Measurements from ENCODE around the gene CKMT2. TPM values are rescaled to one million over a fixed set of nuclear protein-coding genes. Genes with fewer than 3 reads are reported as not detected.

The CKMT2 gene
- total and polyA plus RNA-seq, 2 of the 4 experiments (the other 2 are of a cell fraction) = 0.21 to 0.36 TPM

DNA sequence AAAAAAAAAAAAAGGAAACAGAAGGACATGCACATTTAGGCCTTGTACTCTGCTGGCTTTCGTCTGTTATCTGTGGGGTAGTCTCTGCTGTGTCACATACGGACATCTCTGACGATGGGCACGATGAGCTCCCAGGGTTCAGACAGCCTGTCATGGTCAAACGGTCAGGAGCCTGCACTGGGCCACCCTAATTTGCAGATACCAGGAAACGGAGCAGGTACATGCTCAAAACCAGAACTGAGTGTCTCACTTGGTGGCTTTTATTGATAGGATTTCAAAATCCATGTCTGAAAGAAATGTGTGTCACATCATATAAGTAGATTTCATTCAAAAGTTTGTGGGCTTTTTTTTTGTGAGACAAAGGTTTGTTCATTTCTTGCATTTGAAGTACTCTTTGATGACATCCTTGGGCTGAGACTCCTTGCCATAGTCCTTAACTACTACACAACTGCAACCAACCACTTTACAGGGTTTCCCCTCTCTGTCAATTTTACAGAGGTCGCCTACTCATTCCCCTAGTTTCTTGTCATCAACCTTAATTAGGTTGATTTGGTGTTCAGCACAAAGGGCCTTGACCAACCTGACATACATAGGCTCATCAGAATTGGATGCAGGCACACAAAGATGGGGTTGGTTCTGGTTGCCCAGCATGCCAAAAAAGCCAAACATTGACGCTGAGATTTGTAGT is 9.0 kb downstream of the CKMT2 start:
- Histone ChIP-seq H3K9ac (ENCODE audit: low read depth, low read length) (no peak overlapping the region), H4K5ac (ENCODE audit: low read depth, low read length) (no peak overlapping the region), H3K4me2 (ENCODE audit: low read depth, low read length) (no peak overlapping the region), H3K27me3 (ENCODE audit: control insufficient read depth, insufficient read depth, low read length) (no peaks in the 10 kb centered on the region), H3K23ac (ENCODE audit: low read depth, low read length) (no peak overlapping the region), H3K36me3 (ENCODE audit: control insufficient read depth, insufficient read depth, low read length) (no peaks in the 10 kb centered on the region), H3K18ac (ENCODE audit: low read depth, low read length) (no peak overlapping the region), H3K9me3 (ENCODE audit: control insufficient read depth, insufficient read depth, low read length) (no peaks in the 10 kb centered on the region), H2AK5ac (ENCODE audit: low read depth, low read length) (no peak overlapping the region), H2BK5ac (ENCODE audit: low read depth, low read length, poor library complexity, severe bottlenecking) (no peak overlapping the region), H3K14ac (replicated peaks; ENCODE audit: low read depth, low read length) (no peak overlapping the region), H3K4ac (ENCODE audit: low read depth, low read length) (no peak overlapping the region), H2AFZ (replicated peaks; ENCODE audit: low read length, poor library complexity) (no peak overlapping the region), H2BK15ac (ENCODE audit: low read depth, low read length) (no peak overlapping the region), H2BK120ac (ENCODE audit: low read depth, low read length) (no peak overlapping the region), H4K91ac (ENCODE audit: insufficient read depth, low read depth, low read length) (no peak overlapping the region), H2AK9ac (replicated peaks; ENCODE audit: low read depth, low read length, poor library complexity) (no peak overlapping the region), H3K4me3 (ENCODE audit: insufficient read depth, low read depth, low read length) (no peak overlapping the region), H4K20me1 (ENCODE audit: insufficient read depth, low read length) (no peaks in the 10 kb centered on the region), H3K56ac (ENCODE audit: extremely low read depth, insufficient read depth, low read length) (no peak overlapping the region), H4K8ac (ENCODE audit: low read depth in 2 of 2, low read length in 2 of 2) (no peak overlapping the region), H3K9me1 (ENCODE audit: insufficient read depth, low read length) (peaks cover 24% of the 10 kb centered on the region), H3K79me1 (ENCODE audit: low read depth in 1 of 2, low read length in 2 of 2) (peaks cover 4 to 5% of the 10 kb centered on the region in 2 experiments; a peak in 1 of 4 replicates), H3K27ac (ENCODE audit: insufficient read depth, low read length) (no peak overlapping the region), H3K4me1 (ENCODE audit: control insufficient read depth, insufficient read depth, low read length) (no peaks in the 10 kb centered on the region), H2BK20ac (ENCODE audit: low read depth, low read length) (no peak overlapping the region)
- dilution Hi-C loops (cut with HindIII; ENCODE audit: low sequenced_read_pairs, unreplicated experiment) = no loop called here
- POLR2A ChIA-PET (ENCODE audit: unreplicated experiment) = no interaction called here
- 82% methylated on average over 4 of the region's 8 CpGs; no CpG with 5 or more reads in 1 of the 2 experiments for WGBS, 2 experiments (ENCODE audit: extremely low coverage in 2 of 2, insufficient read length in 1 of 2)
- in situ Hi-C loops (cut with MboI; ENCODE audit: low sequenced_read_pairs) = no loop called here
- TF ChIP-seq, protein P1, sequence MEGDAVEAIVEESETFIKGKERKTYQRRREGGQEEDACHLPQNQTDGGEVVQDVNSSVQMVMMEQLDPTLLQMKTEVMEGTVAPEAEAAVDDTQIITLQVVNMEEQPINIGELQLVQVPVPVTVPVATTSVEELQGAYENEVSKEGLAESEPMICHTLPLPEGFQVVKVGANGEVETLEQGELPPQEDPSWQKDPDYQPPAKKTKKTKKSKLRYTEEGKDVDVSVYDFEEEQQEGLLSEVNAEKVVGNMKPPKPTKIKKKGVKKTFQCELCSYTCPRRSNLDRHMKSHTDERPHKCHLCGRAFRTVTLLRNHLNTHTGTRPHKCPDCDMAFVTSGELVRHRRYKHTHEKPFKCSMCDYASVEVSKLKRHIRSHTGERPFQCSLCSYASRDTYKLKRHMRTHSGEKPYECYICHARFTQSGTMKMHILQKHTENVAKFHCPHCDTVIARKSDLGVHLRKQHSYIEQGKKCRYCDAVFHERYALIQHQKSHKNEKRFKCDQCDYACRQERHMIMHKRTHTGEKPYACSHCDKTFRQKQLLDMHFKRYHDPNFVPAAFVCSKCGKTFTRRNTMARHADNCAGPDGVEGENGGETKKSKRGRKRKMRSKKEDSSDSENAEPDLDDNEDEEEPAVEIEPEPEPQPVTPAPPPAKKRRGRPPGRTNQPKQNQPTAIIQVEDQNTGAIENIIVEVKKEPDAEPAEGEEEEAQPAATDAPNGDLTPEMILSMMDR (conservative IDR thresholded peaks at IDR 0.05; ENCODE audit: low read depth, low read length) = no peak
- TF ChIP-seq BHLHE40 (IDR thresholded peaks at IDR 0.05; ENCODE audit: low read depth, low read length) = no peak
- intact Hi-C loops (cut with micrococcal nuclease) = loop anchor here (10.0 kb wide), 1 partner anchor 53 kb away; no protein-coding TSS in a partner anchor
- CTCF ChIA-PET = no interaction called here
- ATAC-seq (ENCODE audit: low read depth) (no peak), DNase-seq (no peak)
- no TSS peak for BruUV-seq (replicated peaks)

Data from IMR-90 (cell line).